ENCODE results near the gene LIMK1. TPM values are rescaled to one million over a fixed set of nuclear protein-coding genes. Genes with fewer than 3 reads are reported as not detected.

The LIMK1 gene
- total and polyA plus RNA-seq, 2 of the 13 experiments (the other 11 are each of a cell fraction or from before 2014, with no cell fraction given): 8.9 to 18.8 TPM

DNA sequence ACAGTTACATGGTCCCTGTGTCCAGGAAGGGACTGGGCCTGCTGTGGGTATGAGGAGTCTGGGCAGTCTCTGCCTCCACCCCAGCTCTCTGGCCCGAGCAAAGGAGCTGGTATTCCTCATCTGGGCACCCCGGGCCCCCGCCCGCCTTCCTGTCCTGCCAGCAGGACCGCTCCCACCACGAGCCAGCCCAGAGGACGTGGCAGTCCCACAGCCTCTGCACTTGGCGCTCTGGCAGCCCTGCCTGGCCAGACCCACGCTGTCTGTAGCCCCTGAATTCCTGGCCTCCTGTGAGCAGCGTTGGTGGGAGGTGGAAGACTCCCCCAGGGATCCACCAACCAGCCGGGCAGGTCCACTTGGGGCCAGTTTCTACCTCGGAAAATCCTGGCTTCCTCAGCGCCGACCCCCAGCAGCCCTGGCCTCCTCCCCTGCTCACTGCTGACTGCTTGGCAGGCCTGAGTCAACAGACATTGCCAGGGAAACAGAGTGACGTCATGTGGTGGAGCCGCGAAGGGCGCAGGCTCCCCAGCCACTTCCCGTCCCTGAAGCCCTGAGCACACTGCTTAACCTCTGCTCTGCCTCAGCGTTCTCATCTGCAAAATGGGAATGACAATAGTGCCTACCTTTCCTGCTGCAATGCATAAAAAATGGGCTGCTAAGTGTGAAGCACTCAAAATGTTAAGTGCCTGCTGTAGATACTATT lies 21.6 kb upstream of the LIMK1 start (continued):
- TF ChIP-seq HMGXB3 (CRISPR knock-in tag; IDR thresholded peaks at IDR 0.05; ENCODE audit: borderline replicate concordance) (peak; percentile 37; the same call in 1 of the 2 replicates), ZNF24 (IDR thresholded peaks at IDR 0.05) (0 out of 2 replicates have a peak, but pooled peaks have one; percentile 41), SOX5 (CRISPR knock-in tag; IDR thresholded peaks at IDR 0.05; ENCODE audit: borderline replicate concordance) (0 out of 2 replicates have a peak, but pooled peaks have one; percentile 7), MED1 (CRISPR knock-in tag; IDR thresholded peaks at IDR 0.05) (0 out of 2 replicates have a peak, but pooled peaks have one; percentile 21), FOXA3 (CRISPR knock-in tag; IDR thresholded peaks at IDR 0.05) (peak; percentile 68), CHD4 (IDR thresholded peaks at IDR 0.05; ENCODE audit: borderline replicate concordance, low read length) (peak; percentile 94), GZF1 (CRISPR knock-in tag; IDR thresholded peaks at IDR 0.05) (no peak), CBX2 (IDR thresholded peaks at IDR 0.05; ENCODE audit: low read depth, low read length) (no peak), CBX2 (CRISPR knock-in tag; IDR thresholded peaks at IDR 0.05; ENCODE audit: low read depth) (no peak), HOXA5 (CRISPR knock-in tag; IDR thresholded peaks at IDR 0.05) (no peak), ESRRA (CRISPR knock-in tag; IDR thresholded peaks at IDR 0.05; ENCODE audit: low read depth) (no peak), ZNF691 (CRISPR knock-in tag; IDR thresholded peaks at IDR 0.05; ENCODE audit: borderline replicate concordance, low read depth) (peak; percentile 48; the same call in 1 of the 2 replicates)
- TF ChIP-seq, protein P1, sequence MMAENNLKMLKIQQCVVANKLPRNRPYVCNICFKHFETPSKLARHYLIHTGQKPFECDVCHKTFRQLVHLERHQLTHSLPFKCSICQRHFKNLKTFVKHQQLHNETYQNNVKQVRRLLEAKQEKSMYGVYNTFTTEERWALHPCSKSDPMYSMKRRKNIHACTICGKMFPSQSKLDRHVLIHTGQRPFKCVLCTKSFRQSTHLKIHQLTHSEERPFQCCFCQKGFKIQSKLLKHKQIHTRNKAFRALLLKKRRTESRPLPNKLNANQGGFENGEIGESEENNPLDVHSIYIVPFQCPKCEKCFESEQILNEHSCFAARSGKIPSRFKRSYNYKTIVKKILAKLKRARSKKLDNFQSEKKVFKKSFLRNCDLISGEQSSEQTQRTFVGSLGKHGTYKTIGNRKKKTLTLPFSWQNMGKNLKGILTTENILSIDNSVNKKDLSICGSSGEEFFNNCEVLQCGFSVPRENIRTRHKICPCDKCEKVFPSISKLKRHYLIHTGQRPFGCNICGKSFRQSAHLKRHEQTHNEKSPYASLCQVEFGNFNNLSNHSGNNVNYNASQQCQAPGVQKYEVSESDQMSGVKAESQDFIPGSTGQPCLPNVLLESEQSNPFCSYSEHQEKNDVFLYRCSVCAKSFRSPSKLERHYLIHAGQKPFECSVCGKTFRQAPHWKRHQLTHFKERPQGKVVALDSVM (CRISPR knock-in tag; IDR thresholded peaks at IDR 0.05): no peak
- TF ChIP-seq, protein P2, sequence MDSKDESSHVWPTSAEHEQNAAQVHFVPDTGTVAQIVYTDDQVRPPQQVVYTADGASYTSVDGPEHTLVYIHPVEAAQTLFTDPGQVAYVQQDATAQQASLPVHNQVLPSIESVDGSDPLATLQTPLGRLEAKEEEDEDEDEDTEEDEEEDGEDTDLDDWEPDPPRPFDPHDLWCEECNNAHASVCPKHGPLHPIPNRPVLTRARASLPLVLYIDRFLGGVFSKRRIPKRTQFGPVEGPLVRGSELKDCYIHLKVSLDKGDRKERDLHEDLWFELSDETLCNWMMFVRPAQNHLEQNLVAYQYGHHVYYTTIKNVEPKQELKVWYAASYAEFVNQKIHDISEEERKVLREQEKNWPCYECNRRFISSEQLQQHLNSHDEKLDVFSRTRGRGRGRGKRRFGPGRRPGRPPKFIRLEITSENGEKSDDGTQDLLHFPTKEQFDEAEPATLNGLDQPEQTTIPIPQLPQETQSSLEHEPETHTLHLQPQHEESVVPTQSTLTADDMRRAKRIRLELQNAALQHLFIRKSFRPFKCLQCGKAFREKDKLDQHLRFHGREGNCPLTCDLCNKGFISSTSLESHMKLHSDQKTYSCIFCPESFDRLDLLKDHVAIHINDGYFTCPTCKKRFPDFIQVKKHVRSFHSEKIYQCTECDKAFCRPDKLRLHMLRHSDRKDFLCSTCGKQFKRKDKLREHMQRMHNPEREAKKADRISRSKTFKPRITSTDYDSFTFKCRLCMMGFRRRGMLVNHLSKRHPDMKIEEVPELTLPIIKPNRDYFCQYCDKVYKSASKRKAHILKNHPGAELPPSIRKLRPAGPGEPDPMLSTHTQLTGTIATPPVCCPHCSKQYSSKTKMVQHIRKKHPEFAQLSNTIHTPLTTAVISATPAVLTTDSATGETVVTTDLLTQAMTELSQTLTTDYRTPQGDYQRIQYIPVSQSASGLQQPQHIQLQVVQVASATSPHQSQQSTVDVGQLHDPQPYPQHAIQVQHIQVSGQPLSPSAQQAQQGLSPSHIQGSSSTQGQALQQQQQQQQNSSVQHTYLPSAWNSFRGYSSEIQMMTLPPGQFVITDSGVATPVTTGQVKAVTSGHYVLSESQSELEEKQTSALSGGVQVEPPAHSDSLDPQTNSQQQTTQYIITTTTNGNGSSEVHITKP (CRISPR knock-in tag; IDR thresholded peaks at IDR 0.05; ENCODE audit: low read depth): 0 out of 2 replicates have a peak, but pooled peaks have one; percentile 63
- TF ChIP-seq, protein P3, sequence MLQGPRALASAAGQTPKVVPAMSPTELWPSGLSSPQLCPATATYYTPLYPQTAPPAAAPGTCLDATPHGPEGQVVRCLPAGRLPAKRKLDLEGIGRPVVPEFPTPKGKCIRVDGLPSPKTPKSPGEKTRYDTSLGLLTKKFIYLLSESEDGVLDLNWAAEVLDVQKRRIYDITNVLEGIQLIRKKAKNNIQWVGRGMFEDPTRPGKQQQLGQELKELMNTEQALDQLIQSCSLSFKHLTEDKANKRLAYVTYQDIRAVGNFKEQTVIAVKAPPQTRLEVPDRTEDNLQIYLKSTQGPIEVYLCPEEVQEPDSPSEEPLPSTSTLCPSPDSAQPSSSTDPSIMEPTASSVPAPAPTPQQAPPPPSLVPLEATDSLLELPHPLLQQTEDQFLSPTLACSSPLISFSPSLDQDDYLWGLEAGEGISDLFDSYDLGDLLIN (CRISPR knock-in tag; IDR thresholded peaks at IDR 0.05; ENCODE audit: borderline replicate concordance): no peak

All from HepG2 (cell line).